DND-41 (cell line): ENCODE measurements around the gene SLC31A1.

Experiments
- EZH2 ChIP-seq: IDR thresholded peaks from 3 replicates; pipeline ENCODE4 v1.6.1; 2012; ENCODE audit warnings: borderline replicate concordance, low read depth, mild to moderate bottlenecking, moderate library complexity, low read length, inconsistent platforms; ENCODE audit not compliant: severe bottlenecking
- TF ChIP-seq, protein P1 (sequence below): IDR thresholded peaks from 2 replicates; pipeline ENCODE4 v1.5.1; 2012; ENCODE audit warnings: borderline replicate concordance, low read length, moderate library complexity, mild to moderate bottlenecking; ENCODE audit not compliant: poor library complexity, severe bottlenecking; ENCODE audit errors: extremely low read depth

DNA sequence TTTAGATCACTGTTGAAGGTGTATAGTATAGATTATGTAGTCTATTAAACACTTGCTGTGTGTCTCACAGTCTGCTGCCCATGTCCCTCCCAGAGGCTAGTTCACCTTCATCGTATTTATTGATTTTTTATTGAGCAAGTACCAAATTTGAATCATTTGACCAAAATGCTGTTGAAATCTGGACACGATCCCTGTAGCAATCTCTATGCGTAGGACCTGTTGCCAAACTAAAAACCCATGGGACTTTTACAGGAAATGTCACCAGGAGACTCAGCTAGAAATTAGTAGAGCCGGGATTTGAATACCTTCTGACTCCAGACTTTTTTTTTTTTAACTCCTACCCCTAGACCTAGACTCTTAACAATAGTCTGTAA is 17.5 kb downstream of the SLC31A1 start:
- TF ChIP-seq, protein P1, sequence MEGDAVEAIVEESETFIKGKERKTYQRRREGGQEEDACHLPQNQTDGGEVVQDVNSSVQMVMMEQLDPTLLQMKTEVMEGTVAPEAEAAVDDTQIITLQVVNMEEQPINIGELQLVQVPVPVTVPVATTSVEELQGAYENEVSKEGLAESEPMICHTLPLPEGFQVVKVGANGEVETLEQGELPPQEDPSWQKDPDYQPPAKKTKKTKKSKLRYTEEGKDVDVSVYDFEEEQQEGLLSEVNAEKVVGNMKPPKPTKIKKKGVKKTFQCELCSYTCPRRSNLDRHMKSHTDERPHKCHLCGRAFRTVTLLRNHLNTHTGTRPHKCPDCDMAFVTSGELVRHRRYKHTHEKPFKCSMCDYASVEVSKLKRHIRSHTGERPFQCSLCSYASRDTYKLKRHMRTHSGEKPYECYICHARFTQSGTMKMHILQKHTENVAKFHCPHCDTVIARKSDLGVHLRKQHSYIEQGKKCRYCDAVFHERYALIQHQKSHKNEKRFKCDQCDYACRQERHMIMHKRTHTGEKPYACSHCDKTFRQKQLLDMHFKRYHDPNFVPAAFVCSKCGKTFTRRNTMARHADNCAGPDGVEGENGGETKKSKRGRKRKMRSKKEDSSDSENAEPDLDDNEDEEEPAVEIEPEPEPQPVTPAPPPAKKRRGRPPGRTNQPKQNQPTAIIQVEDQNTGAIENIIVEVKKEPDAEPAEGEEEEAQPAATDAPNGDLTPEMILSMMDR = no peak
- TF ChIP-seq EZH2 = no peak
